KG1 (cell line): ENCODE data around the gene ETFB.
"Not testable (repeated sequence)": the region's sequence is repeated elsewhere in the genome, so short reads cannot be mapped to it uniquely, and the experiment has no call there.

ENCODE experiments used
- DNase-seq: peaks from one replicate; lab custom pipeline; 2025; lab: John Stamatoyannopoulos, UW

The ETFB gene

DNA sequence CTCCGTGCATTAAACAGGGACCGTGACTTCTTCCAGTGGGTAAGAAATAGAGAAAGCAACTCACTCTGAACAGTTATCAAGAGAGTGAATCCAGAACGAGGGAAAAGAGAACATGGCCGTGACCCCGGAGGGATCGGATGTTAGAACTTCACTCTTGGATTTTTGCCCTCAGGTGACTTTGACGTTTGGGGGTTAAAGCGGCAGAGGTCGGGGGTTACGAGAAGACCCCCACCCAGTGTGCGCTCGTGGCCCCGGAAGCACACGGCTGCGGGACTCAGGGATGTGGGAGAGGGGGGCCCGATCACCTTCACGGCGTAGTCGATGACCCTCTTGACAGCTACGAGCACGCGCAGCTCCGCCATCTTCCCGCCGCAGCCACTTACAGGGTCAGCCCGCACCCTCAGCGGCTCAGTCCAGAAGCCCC is at the start of gene ETFB:
Gene ETFB, minus strand, starts transcription at position 424 of the 424 bp plus-strand sequence. Its CDS starts 62 bp downstream, at position 362.
- DNase-seq: no peak

DNA sequence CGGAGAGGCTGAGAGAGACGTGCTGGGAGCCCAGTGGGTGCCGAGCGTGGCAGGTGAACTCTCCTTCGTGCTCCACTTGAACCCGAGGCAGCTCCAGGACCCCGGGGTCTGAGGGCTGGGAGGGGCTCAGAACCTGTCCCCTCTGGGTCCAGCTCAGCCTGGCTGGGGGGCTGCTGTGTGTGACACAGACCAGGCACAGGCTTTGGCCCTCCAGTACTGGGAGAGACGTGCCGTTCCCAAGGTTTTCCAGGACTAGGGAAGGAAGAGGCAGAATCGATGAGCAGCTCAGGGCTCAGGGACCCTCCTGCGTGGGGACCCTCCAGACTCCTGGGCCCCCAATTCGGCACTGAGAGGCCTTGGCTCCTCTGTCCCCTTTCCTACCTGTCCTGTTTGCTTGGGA is 49.0 kb upstream of the ETFB start:
- DNase-seq: no peak

DNA sequence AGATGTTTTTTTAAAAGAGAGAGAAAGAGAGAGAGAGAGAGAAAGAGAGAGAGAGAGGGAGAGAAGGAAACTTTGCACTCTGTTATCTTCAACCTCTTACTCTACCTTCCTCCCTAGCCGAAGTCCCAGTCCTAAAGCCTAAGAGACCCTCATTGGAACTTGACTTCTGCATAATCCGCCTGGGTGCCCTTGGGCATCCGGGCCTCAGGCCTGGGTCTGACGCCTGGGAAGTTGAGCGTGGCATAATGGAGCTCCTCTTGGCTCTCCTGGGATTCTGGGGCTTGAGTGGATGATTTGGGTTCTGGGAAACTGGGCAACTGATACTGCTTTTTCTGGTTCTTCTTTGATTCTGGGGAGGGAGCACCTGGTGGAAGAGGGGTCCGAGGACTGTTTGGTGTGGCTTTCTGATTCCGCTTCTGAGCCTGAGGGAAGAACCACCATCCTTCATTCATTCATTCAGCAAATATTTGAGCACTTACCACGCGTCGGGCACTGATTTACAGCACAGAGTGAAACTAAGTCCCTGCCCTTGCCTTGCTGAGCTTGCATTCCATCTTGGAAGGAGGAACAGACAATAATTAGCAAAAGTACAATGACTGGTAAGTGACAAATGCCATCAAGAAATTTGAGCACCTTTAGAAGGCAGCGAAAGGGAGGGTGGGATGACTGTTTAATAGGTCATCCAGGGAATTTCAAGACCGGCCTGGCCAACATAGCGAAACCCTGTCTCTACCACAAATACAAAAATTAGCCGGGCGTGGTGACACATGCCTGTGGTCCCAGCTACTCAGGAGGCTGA is 45.0 kb upstream of the ETFB start:
- no peak for DNase-seq

DNA sequence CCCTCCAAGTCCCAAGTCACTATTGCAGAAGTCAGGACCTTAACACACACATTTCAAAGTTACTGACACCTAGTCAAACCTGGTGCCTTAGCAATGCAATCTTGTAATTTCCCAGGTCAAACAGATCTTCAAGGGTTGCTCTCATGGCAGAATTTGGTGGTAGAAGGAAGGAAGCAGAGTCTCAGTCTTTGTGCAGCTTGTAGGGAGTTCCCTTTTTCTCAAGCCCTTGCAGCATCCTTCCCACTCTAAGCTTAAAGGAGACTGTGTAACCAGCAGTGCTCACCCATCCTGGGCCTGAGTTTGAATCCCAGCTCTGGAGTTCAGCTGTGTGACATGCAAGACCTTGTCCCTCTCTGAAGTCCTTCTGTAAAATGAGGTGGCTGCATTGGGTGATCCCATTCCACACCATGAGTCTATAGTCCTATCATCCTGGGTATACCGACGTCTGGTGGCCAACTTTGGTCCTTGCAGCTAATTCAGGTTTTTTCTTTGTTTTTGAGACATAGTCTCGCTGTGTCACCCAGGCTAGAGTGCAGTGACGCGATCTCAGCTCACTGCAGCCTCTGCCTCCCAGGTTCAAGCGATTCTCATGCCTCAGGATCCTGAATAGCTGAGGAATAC is 41.4 kb upstream of the ETFB start:
- DNase-seq: peak; percentile 66

DNA sequence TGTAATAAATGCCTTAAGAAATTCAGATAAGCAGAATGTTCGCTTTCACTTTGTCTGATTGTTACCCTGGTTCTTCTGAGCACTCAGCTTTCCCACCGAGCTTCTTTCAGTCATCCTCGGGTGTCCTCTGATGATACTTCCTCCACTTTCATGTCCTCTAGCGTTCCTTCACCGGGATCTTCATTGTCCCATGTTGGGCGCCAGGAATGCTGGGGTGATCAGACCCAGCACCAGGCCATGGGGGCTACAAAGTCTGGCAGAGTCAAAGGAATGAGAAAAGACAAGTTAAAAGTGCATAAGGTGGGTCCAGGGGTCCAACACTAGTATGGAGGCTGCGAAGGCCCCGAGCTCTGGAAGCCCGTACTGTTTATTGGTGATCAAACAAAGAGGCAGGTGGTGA is 35.9 kb upstream of the ETFB start:
- DNase-seq: no peak

DNA sequence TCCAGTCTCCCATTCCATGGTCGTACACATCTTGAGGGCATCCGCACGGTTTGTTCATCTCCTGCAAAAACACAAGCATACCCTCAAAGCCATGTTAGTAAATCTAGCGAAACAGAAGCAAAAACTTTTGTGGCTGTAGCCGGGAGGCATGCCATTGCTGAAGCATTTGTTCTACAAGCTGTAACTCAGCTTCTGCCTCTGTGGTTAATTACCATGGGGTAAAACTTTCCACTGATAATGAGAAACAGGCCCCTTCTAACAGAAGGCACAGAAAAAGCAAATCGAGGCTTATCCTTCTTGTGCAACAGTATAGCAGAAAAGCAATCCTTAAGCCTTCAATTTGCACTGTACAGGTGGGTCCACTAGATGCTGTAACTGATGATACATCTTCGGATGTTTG is 33.7 kb upstream of the ETFB start:
- not testable (repeated sequence) for DNase-seq

DNA sequence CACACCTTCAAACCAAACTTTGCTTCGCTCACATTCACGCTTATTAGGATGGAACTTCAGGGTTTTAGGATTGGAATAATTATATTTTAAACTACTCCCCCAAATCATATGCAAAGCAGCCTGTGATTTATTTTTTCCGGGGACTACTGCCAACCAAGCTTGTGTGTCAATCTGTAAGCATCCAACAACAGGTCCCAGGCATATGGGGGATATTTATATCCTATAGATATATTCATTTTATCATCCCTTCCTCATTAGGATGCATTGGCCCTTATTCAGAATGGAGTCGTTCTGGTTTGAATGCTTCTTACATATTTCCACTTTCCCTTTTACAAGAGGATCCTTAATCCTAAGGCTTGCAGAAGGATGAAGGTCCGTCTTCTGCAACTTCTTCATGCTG is 33.0 kb upstream of the ETFB start:
- DNase-seq: no peak

DNA sequence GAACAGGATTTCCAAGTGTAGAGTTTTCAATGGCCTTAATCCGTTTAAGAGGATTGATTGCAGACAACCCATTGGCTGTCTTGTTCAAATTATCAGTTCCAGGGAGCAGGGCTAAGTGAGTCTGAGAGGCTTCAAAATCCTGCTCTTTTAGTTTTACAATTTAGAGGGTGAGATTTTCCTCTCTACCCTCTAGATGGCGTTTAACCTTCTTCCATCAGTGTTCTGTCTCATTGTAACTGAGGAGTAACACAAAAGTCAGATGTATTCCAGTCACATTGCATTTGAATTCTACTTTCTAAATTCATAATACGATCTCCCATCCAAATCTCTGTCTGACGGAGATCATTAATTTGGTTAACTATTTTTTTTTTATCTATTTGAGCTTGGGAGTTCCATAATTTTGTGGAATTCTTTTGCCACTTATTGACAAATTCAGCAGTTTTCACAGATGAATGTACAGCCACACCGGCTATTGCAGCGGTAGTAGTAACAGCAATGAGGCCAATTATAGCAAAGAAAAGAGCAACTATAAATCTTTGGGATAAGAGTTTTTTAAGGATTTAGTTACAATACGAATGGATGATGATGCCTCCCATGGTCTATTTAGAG is 32.0 kb upstream of the ETFB start:
- DNase-seq: peak; percentile 24

DNA sequence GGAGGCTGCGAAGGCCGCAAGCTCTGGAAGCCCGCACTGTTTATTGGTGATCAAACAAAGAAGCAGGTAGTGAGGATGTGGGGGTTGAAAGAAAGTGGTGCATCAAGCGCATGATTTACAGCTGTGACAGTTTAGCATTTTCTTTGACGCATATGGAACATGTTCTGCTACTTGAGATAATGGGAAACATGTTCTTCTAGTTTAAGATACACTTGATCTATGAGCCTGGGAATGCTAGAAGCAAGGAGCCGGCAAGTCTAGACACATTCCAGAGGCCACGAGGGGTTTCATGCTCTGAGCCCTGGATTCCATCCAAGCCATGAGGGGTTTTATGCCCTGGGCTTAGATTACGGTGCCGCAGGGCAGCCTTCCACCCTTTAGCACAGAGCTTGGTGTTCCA is 31.3 kb upstream of the ETFB start:
- DNase-seq: not testable (repeated sequence)

DNA sequence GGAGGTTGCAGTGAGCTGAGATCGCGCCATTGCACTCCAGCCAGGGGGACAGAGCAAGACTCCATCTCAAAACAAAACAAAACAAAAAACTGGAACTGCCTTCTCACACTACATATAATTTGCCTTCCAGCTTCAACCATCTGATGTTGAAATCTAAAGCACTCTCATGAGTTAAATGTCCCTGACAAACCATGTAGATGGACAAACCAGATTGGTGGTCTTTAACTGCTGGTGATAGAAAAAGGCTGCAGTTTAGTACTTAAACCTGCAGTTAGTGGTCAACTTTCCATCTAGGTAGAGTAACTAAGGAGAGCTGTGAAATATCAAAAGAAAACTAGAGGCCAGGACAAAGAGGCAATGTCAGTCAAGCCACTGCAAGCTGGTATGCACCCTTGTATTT is 30.0 kb upstream of the ETFB start:
- no peak for DNase-seq

DNA sequence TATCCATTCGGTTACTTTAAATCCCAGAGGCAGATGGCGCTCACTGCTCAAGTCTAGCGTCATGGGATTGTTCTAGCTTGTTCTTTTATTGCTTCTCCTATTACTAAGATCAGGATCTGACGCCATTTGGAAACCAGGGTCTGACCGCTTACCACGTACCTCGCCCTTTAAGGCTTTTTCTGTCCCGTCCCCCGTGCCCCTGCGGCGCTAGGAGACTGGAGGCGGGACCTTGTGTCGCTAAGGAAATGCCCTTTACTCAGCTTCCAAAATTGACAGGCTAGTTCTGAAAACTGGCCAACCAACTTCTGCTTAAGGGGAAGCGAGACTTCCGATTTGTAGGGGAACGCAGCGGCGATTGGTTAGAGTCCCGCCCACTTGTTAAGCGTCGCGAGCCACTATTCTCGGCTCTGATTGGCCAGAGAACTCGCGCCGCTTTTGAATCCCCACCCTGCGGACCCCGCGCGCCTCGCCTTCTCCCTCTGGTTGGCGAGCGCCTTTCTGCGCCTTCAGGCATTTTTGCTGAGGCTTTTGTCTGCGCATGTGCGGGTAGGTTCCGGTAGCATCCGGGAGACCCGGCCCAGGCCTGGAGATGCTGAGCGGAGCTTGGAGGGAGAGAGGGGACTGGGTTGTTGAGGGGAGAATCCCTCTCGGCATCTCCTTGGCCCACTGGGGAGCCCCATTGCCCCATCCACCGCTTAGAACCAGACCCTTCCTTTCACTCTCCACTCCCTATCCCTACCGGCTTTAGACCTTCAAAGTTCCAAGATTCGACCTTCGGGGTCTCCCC is 28.1 kb upstream of the ETFB start:
- peak; percentile 97 for DNase-seq

DNA sequence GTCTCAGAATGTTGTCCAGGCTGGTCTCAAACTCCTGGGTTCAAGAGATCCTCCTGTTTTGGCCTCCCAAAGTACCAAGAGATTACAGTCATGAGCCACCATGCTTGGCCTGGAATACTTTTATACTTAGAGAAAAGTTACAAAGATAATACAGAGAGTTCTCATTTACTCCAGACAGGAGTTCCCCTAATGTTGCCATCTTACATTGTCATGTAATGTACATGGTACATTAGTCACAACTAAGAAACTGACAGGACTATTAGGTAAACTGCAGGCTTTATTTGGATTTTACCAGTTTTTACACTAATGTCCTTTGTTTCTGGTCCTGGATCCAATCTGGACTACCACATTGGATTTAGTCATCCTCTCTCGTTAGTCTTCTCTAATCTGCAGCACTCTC is 26.5 kb upstream of the ETFB start:
- no peak for DNase-seq

DNA sequence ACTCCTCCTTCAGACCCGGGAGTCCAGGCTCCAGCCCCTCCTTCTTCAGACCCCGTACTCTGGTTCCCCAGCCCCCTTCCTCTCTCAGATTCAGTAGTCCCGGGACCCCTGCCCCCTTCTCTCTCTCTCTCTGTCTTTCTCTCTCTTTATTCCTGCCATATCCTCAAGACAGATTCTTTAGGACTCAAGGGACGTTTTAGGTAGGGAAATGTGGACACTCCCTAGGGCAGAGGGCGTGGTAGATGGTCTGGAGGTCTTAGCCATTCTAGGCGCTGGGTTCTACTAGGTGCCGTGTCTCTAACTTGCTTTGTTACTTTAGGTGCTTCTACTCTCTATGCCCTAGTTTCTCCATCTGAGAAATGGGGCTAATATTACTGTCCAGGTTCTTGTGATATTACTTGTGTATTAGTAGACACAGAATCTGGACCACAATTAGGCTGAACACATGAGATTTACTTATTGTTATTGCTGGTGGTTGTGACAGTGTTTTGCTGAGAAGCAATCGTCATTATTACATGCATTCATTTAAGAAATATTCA is 25.0 kb upstream of the ETFB start:
- DNase-seq: no peak

DNA sequence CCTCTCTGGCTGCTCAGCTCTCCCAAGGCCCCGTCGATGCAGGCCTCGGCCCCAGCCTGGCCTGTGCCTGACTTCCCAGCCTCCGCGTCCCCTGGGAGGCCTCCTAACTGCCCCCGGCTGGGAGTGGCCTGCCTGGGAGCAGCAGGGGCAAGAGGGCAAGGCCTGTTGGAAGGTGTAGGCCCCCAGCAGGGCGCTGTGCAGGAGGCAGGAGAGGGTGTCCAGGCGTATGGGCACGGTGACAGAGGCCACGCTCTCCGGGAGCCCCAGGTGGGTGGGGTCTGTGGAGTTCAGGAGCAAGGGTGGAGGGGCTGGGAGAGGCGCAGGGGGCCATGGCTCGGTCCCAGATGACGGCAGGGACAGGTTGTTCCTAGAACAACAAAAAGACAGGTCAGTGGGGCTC is 23.0 kb upstream of the ETFB start:
- DNase-seq: no peak

DNA sequence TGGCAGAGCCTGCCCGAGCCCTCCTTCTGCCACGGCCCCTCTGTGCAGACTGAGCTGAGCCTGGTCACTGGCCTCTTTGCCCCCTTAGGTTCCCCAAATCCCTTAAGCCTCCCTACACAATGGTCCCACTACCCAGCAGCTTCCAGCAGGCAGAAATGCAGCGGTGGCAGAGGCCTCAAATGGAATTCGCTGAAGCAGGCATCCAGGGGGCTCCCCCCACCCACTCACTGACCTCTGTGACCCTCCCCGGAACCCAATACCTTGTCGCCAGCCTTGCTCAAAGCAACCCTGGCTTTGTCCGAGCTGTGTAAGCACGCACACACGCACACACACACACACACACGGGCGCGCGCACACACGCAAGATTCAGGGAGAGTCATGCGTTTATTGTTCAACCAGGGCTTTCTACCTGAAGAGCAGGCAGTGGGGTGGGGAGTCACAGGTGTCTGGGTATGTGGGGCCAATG is 21.8 kb upstream of the ETFB start, which contains the start of gene LIM2:
Gene LIM2, minus strand, starts transcription at position 51 of the 466 bp plus-strand sequence. CDS start 531 bp downstream, outside the sequence.
- DNase-seq: no peak

DNA sequence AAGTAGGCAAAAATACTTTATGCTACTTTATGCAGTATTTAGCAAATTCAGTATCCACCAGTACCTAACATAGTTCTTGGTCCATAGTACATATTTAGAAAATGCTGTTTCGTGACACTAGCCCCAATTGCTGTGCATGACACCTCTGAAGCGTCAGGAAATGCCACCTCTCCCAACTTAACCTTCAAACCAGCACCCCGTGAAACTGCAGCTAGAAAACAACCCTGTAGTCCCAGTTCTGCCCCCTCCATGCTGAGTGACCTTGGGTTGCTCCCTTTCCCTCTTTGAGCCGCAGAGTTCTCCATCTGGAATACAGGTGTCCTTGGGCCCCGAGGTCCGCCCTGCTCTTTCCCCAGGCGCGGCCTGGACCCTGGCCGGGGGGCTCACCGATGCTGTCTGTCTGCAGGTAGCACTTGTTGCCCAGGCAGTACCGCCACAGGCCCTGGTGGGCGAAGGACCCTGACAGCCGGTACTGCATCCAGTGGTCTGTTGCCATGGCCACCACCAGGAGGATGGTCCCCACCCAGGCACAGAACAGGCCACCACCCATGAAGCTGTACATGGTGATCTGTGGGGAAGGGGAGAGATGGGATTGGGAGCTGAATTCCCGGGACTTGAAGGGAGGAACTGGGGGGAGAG is 20.8 kb upstream of the ETFB start:
- DNase-seq: no peak

DNA sequence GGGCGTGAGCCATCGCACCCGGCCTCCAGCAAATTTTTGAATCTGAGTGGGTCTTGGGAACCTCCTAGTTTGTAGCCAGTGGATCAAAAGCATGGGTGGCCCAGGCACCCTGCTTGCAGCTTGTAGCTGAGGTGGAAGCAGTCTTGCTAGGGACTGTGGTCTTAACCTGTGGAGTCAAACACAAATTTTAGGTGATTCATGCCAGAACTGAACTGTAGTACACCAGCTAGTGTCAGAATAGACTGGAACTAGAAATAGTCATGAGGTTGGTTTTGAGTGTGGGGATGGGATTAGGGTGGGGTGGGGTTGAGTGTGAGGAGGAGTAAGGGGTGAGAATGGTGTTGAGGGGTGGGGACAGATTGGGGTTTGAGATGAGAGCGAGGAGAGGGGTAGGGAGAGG is 15.8 kb upstream of the ETFB start:
- no peak for DNase-seq

DNA sequence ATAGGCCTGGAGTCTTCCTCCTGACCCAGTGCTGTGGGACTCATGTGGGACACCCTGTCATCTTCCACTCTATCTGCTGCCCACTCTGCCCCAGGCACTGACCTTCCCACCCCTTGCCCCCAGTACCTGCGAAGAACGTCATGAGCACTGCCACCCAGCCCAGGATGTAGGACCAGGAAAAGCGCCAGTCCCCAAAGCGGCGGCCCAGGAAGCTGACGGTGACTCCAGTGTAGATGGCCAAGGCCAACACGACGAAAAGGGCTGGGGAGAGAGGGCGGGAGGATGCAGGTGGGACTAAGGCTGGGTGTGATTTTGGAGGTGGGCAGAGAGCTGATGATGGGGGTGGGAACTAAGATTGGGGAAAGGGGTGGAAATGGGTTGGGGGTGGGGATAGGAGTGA is 14.2 kb upstream of the ETFB start:
- DNase-seq: no peak

DNA sequence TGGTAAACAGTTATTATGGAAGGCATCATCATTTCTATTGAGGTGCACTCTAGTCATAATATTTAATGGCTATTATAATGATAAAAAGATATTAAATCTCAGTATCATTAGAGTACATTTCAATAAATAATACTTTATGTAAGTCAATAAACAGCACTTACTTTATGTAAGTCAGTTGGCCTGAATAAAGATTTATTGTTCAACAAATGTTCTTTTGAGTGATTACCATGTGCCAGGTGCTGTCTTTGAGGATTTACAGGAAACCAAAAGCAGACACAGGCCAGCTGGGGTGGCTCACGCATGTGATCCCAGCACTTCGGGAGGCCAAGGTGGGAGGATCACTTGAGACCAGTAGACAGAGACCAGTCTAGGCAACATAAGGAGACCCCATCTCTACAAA is 11.2 kb upstream of the ETFB start:
- no peak for DNase-seq

DNA sequence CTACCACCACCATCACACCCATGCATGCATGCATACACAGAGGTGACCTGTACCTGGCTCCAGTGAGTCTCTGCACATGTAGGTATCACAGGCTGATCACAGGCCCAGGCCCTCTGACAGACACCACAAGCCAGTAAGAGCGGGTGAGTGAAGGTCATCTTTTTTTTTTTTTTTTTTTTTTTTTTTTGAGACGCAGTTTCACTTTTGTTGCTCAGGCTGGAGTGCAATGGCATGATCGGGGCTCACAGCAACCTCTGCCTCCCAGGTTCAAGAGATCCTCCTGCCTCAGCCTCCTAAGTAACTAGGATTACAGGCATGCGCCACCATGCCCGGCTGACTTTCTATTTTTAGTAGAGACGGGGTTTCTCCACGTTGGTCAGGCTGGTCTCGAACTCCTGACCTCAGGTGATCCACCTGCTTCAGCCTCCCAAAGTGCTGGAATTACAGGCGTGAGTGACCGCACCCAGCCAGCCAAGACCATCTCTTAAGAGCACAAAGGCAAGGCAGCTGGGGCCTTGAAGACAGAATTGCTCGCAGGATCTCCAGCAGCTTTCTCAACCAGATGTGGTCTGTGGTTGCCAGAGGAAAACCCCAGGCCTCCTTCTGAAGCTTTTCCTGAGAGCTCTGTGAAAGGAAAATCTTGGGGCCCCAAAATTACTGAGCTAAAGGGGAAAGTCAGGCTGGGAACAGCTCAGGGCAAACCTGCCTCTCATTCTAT is 9.5 kb upstream of the ETFB start:
- peak; percentile 14 for DNase-seq
